Fibroblast of the conjunctiva (primary cell): ENCODE data around the gene P2RX4.
"Not testable (repeated sequence)": the region's sequence is repeated elsewhere in the genome, so short reads cannot be mapped to it uniquely, and the experiment has no call there.

Experiments used
- DNase-seq: peaks from one replicate; pipeline ENCODE4 v3.0.0-alpha.2; 2010; ENCODE audit warnings: low read depth

Gene P2RX4

DNA sequence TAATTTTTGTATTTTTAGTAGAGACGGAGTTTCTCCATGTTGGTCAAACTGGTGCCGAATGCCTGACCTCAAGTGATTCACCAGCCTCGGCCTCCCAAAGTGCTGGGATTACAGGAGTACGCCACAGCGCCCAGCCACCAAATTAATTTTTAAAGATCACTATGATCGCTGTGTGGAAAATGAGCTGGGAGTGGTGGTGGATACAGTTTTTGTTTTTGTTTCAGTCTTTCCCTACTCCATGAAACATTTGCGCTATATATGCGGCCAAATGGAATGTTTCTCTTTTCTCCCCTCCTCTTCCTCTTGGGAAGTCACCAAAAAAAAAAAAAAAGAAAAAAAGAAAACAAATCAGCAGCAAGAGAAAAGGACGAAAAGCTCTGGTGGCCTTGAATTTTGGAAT is 20.8 kb upstream of the P2RX4 start:
- no peak for DNase-seq

DNA sequence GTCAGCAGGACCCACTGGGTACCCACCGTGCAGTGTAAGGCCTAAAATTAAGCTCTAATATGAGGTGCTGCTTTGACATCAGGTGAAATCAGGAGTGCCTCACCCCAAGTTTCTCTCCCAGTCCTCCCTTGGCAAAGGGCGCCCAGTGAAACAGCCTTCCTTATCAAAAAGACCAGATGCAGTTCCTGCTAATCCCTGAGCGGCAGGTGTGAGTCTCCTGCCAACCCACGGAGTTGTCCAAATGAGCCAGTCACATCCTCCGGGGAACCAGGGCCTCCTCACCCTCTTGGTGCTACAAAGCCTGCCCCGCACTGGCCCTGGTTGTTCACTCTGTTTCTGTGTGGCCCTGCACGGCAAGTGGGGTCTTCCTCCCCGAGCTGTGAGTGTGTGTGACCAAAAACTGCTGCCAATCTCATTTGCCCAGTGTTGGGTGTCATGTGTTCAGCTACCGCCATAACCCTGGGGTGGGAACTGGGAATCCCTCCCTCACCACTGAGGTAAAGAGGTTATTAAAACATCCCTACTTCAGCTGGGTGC is 20.2 kb upstream of the P2RX4 start:
- DNase-seq = no peak

DNA sequence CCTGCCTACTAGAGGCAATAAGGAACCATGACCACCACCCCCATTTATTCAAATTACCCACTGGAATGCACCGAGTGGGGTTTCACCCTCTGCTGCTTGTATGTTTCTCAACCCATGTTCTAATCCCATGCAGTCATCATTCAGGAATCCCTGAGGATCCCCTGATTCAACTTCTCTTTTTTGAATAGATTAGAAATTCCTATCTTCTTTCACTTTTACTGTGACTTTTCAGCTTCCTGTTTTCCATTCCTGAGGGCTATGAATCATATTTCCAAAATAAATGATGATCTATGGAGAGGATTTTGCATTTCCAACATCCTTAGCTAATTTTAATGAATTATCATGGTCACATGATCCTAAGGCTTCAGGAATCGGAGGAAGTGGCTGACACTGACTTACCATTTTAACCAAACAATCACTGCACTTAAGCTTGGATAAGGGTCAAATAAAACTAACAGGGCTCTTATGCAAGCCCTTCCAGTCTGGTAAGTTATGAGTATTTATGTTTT is 19.4 kb upstream of the P2RX4 start:
- DNase-seq = peak; percentile 74

DNA sequence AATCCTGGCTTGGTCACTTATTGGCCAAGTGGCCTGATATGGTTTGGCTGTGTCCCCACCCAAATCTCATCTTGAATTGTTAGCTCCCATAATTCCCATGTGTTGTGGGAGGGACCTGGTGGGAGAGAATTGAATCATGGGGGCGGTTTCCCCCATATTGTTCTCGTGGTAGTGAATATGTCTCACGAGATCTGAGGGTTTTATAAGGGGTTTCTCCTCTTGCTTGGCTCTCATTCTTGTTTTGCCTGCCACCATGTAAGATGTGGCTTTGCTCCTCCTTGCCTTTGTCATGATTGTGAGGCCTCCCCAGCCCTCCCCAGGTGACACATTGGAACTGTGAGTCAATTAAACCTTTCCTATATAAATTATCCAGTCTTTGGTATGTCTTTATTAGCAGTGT is 18.8 kb upstream of the P2RX4 start:
- no peak for DNase-seq

DNA sequence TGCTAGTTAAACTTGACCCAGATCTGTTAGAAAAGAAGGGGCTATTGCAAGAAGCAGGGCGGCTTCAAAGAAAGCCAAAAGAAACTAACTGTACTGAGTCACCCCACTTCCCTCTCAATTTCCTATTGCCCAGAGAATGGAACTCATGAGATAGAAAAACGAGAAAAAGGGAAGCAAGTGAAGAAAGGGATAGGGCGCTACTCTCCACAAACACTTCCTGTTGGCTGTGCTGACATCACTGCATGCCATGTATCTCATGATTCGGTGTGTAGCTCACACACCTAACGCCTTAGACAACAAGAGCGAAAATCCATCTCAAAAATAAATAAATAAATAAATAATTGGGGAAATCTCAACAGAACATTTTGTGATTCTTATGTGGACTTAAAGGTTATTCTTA is 13.0 kb upstream of the P2RX4 start:
- no peak for DNase-seq

DNA sequence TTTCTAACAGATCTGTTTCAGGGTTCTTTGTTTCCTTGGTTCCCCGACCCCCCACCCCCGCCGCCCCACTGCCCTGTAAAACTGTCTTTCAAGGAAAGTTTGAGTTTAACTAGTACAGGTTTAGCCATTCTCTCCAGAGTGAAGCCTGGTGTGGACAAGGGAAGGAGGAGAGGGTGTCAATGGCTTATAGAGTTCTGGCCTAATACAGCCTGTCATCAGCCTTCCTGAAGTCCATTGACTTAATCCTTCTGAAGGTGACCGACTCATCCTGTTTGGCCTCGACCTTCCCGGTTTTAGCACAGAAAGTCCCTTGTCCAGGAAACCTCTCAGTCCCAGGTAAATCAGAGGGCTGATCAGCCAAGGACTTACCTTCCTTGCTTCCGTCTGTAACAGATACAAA is 11.0 kb upstream of the P2RX4 start:
- DNase-seq = no peak

DNA sequence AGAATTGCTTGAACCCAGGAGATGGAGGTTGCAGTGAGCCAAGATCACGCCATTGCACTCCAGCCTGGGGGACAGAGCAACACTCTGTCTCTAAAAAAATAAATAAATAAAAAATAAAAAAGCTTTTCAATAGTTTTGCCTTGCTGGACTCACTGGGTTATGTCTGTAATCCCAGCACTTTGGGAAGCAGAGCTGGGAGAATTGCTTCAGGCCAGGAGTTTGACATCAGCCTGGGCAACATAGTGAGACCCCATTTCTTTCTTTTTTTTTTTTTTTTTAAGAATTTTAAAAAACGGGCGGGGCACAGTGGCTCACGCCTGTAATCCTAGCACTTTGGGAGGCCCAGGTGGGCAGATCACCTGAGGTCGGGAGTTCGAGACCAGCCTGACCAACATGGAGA is 8.8 kb upstream of the P2RX4 start:
- DNase-seq = not testable (repeated sequence)

DNA sequence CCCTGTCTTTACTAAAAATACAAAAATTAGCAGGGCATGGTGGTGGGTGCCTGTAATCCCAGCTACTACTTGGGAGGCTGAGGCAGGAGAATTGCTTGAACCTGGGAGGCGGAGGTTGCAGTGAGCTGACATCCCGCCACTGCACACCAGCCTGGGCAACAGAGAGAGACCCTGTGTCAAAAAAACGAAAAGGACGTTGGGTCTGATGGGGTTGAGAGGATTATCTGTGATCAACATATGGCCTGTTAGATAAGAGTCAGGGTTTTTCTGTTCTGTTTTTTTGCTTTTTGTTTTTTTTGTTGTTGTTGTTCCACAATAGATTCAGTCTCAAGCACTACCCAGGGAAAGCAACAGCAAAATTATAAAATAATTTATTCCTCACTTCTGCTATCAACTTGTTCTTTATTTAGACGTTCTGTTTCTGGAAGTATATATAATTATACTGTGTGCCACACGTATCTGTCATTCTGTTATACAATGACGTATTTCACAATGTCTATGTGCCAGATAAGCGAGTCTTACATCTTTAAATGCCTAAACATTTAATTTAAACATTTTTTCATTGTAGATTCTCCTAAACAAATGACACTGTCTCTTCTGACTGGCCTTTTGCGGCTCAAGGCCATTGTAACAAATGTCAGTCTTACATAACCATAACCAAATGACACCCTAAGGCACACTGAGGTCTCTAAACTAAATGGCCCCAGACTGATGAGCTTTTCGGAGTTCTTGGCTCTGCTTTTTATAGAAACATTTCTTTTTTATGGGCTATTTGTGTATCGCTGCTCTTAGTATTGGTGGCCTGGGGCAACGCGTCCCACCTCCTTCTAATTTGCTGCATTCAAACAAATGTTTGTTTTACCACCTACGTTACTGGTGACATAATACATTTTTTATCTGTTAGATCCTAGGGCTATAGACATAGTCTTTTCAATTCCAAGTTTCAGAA is 7.2 kb upstream of the P2RX4 start:
- no peak for DNase-seq

DNA sequence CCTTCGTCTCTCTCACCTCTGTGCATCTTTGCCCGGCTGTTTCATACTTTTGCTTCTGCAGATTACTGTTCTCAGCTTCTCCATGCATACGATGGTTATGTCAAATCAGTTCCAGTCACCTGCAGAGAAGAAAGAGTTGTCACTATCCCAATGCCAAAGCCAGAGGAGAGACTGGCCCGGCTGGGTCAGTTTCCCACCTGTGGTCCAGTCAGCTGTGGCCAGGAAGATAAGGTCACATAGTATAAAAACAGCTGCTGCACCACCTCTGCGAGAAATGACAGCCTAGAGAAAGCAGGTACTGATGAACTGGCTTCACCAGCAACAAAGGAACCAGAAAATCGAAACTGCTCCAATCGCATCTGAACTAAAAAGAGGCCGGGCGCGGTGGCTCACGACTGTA is 6.4 kb upstream of the P2RX4 start:
- no peak for DNase-seq

DNA sequence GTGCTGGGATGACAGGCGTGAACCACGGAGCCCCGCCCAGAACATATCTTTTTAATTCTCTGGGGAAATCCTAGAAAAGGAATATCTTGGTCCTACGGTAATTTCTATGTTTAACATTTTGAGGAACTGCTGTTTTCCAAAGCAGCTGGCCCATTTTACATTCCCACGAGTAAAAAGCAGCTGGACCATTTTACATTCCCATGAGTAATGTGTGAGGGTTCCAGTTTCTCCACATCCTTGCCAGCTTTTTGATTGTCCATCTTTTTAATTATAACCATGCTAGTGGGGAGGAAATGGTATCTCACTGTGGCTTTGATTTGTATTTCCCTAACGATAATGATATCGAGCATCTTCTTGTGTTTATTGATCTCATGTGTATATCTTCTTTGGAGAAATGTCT is 4.4 kb upstream of the P2RX4 start:
- no peak for DNase-seq

DNA sequence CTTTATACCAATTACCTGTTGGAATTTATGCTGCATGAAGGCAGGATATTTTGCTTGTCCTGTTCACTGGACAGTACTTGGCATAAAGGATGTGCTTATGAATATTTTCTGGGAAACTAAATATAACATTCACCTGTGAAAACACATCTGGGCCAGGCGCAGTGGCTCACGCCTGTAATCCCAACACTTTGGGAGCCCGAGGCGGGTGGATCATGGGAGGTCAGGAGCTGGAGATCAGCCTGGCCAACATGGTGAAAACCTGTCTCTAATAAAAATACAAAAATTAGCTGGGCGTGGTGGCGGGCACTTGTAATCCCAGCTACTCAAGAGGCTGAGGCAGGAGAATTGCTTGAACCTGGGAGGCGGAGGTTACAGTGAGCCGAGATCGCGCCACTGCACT is 1.4 kb upstream of the P2RX4 start:
- not testable (repeated sequence) for DNase-seq

DNA sequence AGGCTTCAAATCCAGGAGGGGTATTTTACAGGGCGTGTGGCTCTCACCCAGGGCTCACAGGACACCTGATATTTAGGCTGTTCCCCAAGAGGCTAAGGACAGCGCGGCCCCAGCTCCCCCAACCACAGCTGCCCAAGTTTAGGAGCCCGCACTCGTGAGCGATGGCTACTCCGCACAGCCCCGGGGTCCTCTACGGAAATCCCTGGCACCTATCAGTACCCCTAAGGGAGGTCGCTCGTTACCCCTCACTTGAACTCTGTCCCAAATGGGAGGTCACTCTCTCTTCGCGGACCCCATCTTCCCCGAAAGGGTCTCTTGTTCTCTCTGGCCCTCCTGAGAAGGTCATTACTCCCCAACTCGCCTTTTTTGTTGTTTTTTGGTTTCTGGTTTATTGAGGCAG is 708 bp upstream of the P2RX4 start:
- DNase-seq = no peak

DNA sequence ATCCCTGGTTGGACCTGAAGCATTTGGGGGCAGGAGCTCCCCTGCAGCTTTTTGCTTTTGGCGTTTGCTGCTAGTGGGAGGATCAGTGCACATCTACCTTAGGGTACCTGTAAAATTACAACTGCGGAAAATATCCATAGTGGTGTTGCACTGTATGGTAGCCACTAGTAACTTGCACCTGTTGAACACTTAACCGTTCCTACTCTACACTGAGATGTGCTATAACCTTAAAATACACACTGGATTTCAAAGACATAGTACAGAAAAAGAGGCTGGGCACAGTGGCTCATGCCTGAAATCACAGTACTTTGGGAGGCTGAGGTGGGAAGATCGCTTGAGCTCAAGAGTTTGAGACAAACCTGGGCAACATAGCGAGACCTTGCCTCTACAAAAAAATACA is 2.9 kb downstream of the P2RX4 start:
- no peak for DNase-seq

DNA sequence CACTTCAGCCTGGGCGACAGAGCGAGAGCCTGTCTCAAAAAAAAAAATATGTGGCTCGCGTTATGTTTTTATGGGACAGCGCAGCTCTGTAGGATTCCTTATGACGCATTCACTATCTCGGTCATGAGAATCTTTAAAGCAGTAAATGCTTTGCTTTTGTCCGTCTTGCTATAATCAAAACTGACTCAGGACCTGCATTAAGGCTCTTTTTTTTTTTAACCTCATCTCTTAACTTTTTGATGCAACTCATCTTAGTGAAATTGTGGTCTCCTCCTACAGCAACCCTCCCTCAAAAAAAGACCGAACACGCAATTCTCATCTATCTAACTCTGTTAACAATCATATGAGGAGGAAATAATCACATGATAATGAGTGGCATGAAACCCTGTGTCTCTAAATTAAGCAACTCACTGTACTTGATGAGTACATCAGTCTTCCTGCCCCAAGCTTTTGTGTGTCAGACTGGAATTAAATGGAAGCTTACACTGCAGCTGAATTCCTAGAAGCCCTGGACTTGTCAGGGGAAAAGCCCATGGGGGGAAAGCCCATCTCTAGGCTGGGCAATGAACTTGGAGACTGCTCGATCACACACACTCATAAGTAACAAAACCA is 4.3 kb downstream of the P2RX4 start:
- DNase-seq = peak; percentile 45

DNA sequence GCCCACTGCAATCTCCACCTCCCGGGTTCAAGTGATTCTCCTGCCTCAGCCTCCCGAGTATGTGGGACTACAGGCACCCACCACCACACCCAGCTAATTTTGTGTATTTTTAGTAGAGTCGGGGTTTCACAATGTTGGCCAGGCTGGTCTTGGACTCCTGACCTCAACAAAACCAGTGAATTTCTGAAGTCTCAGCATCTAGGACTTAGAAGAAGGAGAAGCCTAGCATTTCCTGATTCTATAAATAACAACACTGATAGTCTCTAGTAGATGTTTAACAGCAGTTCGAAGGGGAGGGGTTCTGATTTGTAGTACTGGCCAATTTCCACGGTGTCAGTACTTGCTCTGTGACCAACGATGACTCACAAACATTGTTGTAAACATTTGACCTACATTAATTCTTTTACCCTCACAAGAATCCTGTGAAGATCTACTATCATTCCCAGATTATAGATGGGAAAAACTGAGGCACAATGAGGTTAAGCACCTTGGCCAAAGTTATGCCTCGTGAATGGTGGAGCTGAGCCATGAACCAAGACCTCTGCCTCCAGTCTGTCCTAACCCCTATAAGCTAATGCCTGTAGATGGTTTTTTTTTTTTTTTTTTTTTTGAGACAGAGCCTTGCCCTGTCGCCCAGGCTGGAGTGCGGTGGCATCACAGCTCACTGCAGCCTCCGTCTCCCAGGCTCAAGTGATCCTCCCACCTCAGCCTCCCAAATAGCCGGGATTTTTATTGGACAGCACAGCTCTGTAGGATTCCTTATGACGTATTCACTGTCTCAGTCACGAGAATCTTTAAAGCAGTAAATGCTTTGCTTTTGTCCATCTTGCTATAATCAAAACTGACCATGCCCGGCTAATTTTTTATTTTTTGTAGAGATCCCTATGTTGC is 5.2 kb downstream of the P2RX4 start:
- peak; percentile 73 for DNase-seq

DNA sequence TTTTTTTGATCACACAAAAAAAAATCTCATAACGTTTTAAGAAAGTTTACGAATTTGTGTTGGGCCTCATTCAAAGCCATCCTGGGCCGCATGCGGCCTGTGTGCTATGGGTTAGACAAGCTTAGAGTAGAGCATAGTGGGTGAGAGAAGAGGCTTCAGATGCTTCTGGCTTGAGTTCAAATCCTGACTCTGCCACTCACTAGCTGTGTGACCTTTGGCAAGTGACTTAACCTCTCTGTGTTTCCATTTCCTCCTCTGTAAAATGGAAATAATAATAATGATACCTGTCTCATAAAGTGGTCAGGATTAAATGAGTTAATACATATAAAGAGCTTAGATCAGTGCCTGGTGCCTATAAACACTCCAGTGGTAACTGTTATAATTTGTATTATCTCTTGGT is 6.2 kb downstream of the P2RX4 start:
- DNase-seq = no peak

DNA sequence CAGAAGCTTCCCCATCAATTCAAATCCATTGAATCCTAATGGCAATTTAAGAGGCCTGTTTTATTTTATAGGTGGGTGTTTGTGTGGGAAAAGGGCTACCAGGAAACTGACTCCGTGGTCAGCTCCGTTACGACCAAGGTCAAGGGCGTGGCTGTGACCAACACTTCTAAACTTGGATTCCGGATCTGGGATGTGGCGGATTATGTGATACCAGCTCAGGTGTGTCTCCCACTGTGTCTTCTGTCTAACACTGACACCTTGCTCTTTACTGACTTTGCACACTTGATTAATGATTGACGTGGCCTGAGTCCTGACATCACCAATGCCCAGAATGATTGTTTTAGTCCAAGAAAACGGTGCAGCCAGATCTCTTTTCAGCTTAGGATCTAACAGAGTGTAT is 7.1 kb downstream of the P2RX4 start:
- DNase-seq = no peak

DNA sequence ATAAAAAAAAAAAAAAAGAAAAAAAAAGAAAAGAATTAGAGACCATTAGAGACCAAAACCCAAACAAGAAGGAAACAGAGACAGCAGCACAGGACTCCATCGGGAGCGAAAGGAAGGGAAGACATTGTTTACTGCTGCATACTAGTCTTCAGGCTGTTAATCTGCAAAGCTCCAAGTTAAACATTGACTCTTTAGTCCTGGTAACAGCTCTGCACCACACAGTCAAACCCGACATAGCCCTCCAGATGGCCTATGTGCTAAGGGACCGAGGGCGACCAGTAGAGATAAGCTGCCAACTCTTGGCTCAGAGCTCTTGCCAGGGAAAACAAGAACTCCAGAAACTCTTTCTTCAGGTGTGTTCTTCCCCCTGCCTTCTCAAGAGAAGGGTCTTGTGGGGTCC is 7.8 kb downstream of the P2RX4 start:
- DNase-seq = no peak

DNA sequence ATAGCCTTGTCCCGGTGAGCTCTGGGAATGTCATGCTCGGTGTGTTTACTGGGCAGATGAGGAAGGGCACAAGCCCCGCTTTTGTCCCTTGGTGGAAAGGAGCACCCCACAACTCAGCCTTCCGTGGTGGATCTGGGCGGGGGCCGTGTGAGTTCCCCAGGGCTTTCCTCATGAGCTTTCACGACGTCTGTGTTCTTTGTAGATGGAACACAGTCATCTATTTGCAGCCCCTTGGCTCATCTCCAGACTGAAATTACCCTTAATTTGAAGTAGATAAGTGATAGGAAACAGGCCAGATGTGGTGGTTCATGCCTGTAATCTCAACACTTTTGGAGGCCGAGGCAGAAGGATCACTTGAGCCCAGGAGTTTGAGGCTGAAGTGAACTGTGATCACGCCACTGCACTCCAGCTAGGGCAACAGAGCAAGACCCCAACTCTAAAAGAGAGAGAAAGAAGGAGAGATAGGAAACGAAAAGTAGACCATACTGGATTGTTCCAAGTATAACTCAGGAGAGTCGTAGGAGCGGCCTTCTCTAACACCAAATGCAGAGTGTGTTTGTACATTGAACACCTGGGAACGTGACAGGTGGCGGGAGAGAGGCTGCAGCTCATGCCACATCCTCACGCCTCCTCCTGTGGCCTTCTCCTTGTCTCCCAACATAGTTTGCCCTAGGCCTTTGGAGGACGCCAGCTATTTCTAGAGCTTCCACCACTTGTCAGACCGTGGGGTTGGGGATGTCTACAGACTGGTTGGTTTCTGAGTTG is 8.8 kb downstream of the P2RX4 start:
- DNase-seq = no peak

DNA sequence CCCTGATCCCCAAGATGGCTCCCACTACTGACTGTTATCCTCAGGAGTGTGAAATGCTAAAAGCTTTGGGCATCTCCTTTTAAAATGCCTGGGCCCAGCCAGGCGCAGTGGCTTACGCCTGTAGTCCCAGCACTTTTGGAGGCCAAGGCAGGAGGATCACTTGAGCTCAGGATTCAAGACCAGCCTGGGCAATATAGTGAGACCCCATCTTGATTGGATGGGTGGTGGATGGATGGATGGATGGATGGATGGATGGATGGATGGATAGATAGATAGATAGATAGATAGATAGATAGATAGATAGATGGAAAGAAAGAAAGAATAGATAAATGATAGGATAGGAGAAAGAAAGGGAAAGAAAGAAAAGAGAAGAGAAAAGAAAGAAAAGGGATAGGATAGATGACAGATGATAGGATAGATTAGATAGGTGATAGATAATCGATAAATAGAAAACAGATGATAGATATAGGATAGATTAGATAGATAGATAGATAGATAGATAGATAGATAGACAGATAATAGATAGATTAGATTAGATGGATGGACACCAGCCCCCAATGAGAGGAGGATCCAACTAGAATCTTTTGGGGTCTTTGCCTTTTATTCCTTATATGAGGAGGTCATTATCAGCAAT is 9.5 kb downstream of the P2RX4 start:
- DNase-seq = no peak

DNA sequence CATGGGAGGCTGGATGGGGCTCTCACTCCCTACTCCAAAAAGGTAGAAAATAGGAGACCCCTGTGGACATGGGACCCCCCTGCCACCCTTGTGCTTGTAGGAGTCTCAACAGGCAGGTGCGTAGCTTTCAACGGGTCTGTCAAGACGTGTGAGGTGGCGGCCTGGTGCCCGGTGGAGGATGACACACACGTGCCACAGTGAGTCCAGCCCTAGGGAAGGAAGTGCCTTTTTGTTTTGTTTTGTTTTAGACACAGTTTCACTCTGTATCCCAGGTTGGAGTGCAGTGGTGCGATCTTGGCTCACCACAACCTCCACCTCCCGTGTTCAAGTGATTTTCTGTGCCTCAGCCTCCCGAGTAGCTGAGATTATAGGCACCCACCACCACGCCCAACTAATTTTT is 12.9 kb downstream of the P2RX4 start:
- no peak for DNase-seq
